ENCODE results near the gene GARS1.

GRCh38 chr7:30634634-30635201 is 40.0 kb downstream of the GARS1 start:
- TF ChIP-seq CTCF (IDR thresholded peaks at IDR 0.05) (no peak), POLR2A (IDR thresholded peaks at IDR 0.05; ENCODE audit: low read depth) (no peak)

Measured in esophagus muscularis mucosa (tissue), 3 donors.